NB4 (cell line): ENCODE results near the gene ABITRAM.

Experiments
- DNase-seq: peaks from one replicate; pipeline ENCODE4 v3.0.0; 2010; ENCODE audit warnings: low read depth
- H3K4me3 ChIP-seq: one replicate; pipeline ENCODE4 v1.5.1; 2011; ENCODE audit warnings: mild to moderate bottlenecking, low read depth, low read length, moderate library complexity
- CTCF ChIP-seq: IDR thresholded peaks from one replicate; pipeline ENCODE4 v1.5.1; 2012; ENCODE audit warnings: low read depth, low read length
- MAX ChIP-seq: IDR thresholded peaks from 2 replicates; pipeline ENCODE4 v1.6.1; 2011; ENCODE audit warnings: low read depth, low read length
- MYC ChIP-seq: IDR thresholded peaks from 2 replicates; pipeline ENCODE4 v1.6.1; 2011; ENCODE audit warnings: low read depth, low read length
- POLR2A ChIP-seq: IDR thresholded peaks from 2 replicates; pipeline ENCODE4 v1.6.1; 2011; ENCODE audit warnings: mild to moderate bottlenecking; ENCODE audit not compliant: insufficient read length; ENCODE audit errors: extremely low read depth

Gene ABITRAM

GRCh38 chr9:108956022-108956630 is 21.9 kb downstream of the ABITRAM start:
- no peak overlapping the region for H3K4me3 ChIP-seq
- no peak for DNase-seq
- TF ChIP-seq CTCF (no peak), POLR2A (no peak), MAX (no peak), MYC (no peak)

GRCh38 chr9:108956631-108957026 is 22.4 kb downstream of the ABITRAM start:
- no peak for TF ChIP-seq CTCF
- no peak for TF ChIP-seq MAX
- no peak for TF ChIP-seq POLR2A
- no peak for TF ChIP-seq MYC
- no peak for DNase-seq

GRCh38 chr9:108960331-108960730 is 26.1 kb downstream of the ABITRAM start:
- no peak overlapping the region for H3K4me3 ChIP-seq
- TF ChIP-seq POLR2A (no peak), CTCF (no peak), MYC (no peak), MAX (no peak)
- no peak for DNase-seq

More at GRCh38 chr9:108956631-108957026, 22.4 kb downstream of the ABITRAM start:
- H3K4me3 ChIP-seq, result no peak overlapping the region

GRCh38 chr9:108961151-108961550 is 27.0 kb downstream of the ABITRAM start:
- TF ChIP-seq MAX (no peak), POLR2A (no peak), MYC (no peak), CTCF (no peak)

GRCh38 chr9:108963459-108964143 is 29.4 kb downstream of the ABITRAM start:
- no peak for DNase-seq
- no peak overlapping the region for H3K4me3 ChIP-seq
- TF ChIP-seq CTCF, result no peak
- no peak for TF ChIP-seq MYC
- no peak for TF ChIP-seq MAX
- TF ChIP-seq POLR2A, result no peak

More at GRCh38 chr9:108961151-108961550, 27.0 kb downstream of the ABITRAM start:
- no peak overlapping the region for H3K4me3 ChIP-seq
- DNase-seq, result no peak
